Measurements from ENCODE around the gene KATNAL2. TPM values are rescaled to one million over a fixed set of nuclear protein-coding genes. Genes with fewer than 3 reads are reported as not detected.

KATNAL2 gene
- total RNA-seq, 1 donor from 2014 or later = 3.0 TPM

- peaks cover 3% of the 10 kb centered on the region for H3K4me1 Mint-ChIP-seq (ENCODE audit: low read depth, unreplicated experiment)
- no peak overlapping the region for H3K9ac ChIP-seq (ENCODE audit: low read length)
- no peak overlapping the region for H3K4me3 Mint-ChIP-seq (ENCODE audit: unreplicated experiment)
- no peaks in the 10 kb centered on the region for H3K27me3 ChIP-seq (ENCODE audit: insufficient read depth, low read length)
- DNase-seq (ENCODE audit: low read depth) = peak; percentile 41
- peaks cover 3% of the 10 kb centered on the region for H3K36me3 ChIP-seq (ENCODE audit: insufficient read depth, low read length)
- H3K9me3 Mint-ChIP-seq (ENCODE audit: unreplicated experiment) = no peaks in the 10 kb centered on the region
- no peaks in the 10 kb centered on the region for H4K20me1 ChIP-seq (ENCODE audit: insufficient read depth, low read length)
- H3K4me3 ChIP-seq (ENCODE audit: insufficient read depth, low read depth, low read length) = no peak overlapping the region
- no peak overlapping the region for H3K4me2 ChIP-seq (ENCODE audit: low read length)
- no peaks in the 10 kb centered on the region for H3K4me1 ChIP-seq (ENCODE audit: insufficient read depth, low read length)
- no peaks in the 10 kb centered on the region for H3K9me3 ChIP-seq (ENCODE audit: insufficient read depth, low read depth, low read length)
- no peaks in the 10 kb centered on the region for H3K27me3 Mint-ChIP-seq (ENCODE audit: low read depth, unreplicated experiment)
- TF ChIP-seq, protein P1, sequence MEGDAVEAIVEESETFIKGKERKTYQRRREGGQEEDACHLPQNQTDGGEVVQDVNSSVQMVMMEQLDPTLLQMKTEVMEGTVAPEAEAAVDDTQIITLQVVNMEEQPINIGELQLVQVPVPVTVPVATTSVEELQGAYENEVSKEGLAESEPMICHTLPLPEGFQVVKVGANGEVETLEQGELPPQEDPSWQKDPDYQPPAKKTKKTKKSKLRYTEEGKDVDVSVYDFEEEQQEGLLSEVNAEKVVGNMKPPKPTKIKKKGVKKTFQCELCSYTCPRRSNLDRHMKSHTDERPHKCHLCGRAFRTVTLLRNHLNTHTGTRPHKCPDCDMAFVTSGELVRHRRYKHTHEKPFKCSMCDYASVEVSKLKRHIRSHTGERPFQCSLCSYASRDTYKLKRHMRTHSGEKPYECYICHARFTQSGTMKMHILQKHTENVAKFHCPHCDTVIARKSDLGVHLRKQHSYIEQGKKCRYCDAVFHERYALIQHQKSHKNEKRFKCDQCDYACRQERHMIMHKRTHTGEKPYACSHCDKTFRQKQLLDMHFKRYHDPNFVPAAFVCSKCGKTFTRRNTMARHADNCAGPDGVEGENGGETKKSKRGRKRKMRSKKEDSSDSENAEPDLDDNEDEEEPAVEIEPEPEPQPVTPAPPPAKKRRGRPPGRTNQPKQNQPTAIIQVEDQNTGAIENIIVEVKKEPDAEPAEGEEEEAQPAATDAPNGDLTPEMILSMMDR (IDR thresholded peaks at IDR 0.05; ENCODE audit: insufficient read depth, low read depth, low read length) = peak; percentile 81
- no peak for TF ChIP-seq EZH2 (IDR thresholded peaks at IDR 0.05; ENCODE audit: insufficient read depth, low read length)
- H2AFZ ChIP-seq (ENCODE audit: low read depth, low read length) = no peak overlapping the region
- H3K27ac ChIP-seq (ENCODE audit: low read depth, low read length) = no peak overlapping the region
- H3K27ac Mint-ChIP-seq (ENCODE audit: unreplicated experiment) = peak overlapping the region; percentile 37
- FAIRE-seq = peak; percentile 62
- H3K36me3 Mint-ChIP-seq (ENCODE audit: low read depth, unreplicated experiment) = no peaks in the 10 kb centered on the region
- H3K79me2 ChIP-seq (ENCODE audit: insufficient read depth, low read length) = no peaks in the 10 kb centered on the region
These were observed 182.9 kb downstream of the KATNAL2 start for GRCh38 chr18:47100212-47100831.

DNA sequence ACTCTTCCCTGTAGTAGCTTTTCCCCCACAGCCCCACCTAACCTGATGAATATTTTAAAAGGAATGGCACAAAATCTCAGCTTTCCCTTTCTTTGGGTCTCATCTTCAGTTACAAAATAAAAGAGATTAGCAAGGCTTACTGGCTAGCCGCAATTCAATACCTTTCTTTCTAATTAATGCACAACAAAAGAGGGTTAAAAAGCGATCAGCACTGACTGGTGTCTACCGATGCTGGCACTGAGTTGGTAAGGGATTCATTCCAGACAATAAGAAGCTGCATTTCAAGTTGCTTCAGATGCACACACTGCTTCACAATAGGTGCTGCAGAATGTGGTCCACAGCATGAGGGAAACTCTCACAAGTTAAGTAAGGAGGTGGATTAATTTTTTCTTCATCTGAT, 191.0 kb downstream of the KATNAL2 start:
- H3K4me1 ChIP-seq (ENCODE audit: insufficient read depth, low read length) = no peaks in the 10 kb centered on the region
- no peak overlapping the region for H3K27ac ChIP-seq (ENCODE audit: low read depth, low read length)
- Mint-ChIP-seq H3K4me3 (ENCODE audit: unreplicated experiment) (no peak overlapping the region), H3K4me1 (ENCODE audit: low read depth, unreplicated experiment) (peaks cover 5% of the 10 kb centered on the region), H3K27ac (ENCODE audit: unreplicated experiment) (no peak overlapping the region), H3K36me3 (ENCODE audit: low read depth, unreplicated experiment) (peaks cover 8% of the 10 kb centered on the region), H3K9me3 (ENCODE audit: unreplicated experiment) (no peaks in the 10 kb centered on the region), H3K27me3 (ENCODE audit: low read depth, unreplicated experiment) (no peaks in the 10 kb centered on the region)
- H2AFZ ChIP-seq (ENCODE audit: low read depth, low read length) = no peak overlapping the region
- no peak overlapping the region for H3K9ac ChIP-seq (ENCODE audit: low read length)
- H3K9me3 ChIP-seq (ENCODE audit: insufficient read depth, low read depth, low read length) = no peaks in the 10 kb centered on the region
- H3K36me3 ChIP-seq (ENCODE audit: insufficient read depth, low read length) = peaks cover 23% of the 10 kb centered on the region
- H3K27me3 ChIP-seq (ENCODE audit: insufficient read depth, low read length) = no peaks in the 10 kb centered on the region
- DNase-seq (ENCODE audit: low read depth) = no peak
- TF ChIP-seq, protein P1 (IDR thresholded peaks at IDR 0.05; ENCODE audit: insufficient read depth, low read depth, low read length) = no peak
- no peak for TF ChIP-seq EZH2 (IDR thresholded peaks at IDR 0.05; ENCODE audit: insufficient read depth, low read length)
- no peaks in the 10 kb centered on the region for H3K79me2 ChIP-seq (ENCODE audit: insufficient read depth, low read length)
- no peak overlapping the region for H3K4me3 ChIP-seq (ENCODE audit: insufficient read depth, low read depth, low read length)
- no peaks in the 10 kb centered on the region for H4K20me1 ChIP-seq (ENCODE audit: insufficient read depth, low read length)
- no peak for FAIRE-seq
- no peak overlapping the region for H3K4me2 ChIP-seq (ENCODE audit: low read length)

- H3K4me1 ChIP-seq (ENCODE audit: insufficient read depth, low read length) = no peaks in the 10 kb centered on the region
- H3K36me3 ChIP-seq (ENCODE audit: insufficient read depth, low read length) = peaks cover 23% of the 10 kb centered on the region
These were observed 191.6 kb downstream of the KATNAL2 start for GRCh38 chr18:47108998-47109405.

More at GRCh38 chr18:47108998-47109405, 191.6 kb downstream of the KATNAL2 start:
- Histone ChIP-seq H3K27ac (ENCODE audit: low read depth, low read length) (no peak overlapping the region), H3K4me2 (ENCODE audit: low read length) (no peak overlapping the region), H2AFZ (ENCODE audit: low read depth, low read length) (no peak overlapping the region), H3K27me3 (ENCODE audit: insufficient read depth, low read length) (no peaks in the 10 kb centered on the region), H3K79me2 (ENCODE audit: insufficient read depth, low read length) (no peaks in the 10 kb centered on the region), H3K9ac (ENCODE audit: low read length) (no peak overlapping the region), H3K9me3 (ENCODE audit: insufficient read depth, low read depth, low read length) (no peaks in the 10 kb centered on the region), H4K20me1 (ENCODE audit: insufficient read depth, low read length) (no peaks in the 10 kb centered on the region), H3K4me3 (ENCODE audit: insufficient read depth, low read depth, low read length) (no peak overlapping the region)
- Mint-ChIP-seq H3K4me1 (ENCODE audit: low read depth, unreplicated experiment) (peaks cover 9% of the 10 kb centered on the region), H3K27me3 (ENCODE audit: low read depth, unreplicated experiment) (no peaks in the 10 kb centered on the region), H3K36me3 (ENCODE audit: low read depth, unreplicated experiment) (peaks cover 8% of the 10 kb centered on the region), H3K4me3 (ENCODE audit: unreplicated experiment) (no peak overlapping the region), H3K9me3 (ENCODE audit: unreplicated experiment) (no peaks in the 10 kb centered on the region), H3K27ac (ENCODE audit: unreplicated experiment) (no peak overlapping the region)
- no peak for DNase-seq (ENCODE audit: low read depth)
- no peak for TF ChIP-seq EZH2 (IDR thresholded peaks at IDR 0.05; ENCODE audit: insufficient read depth, low read length)
- TF ChIP-seq, protein P1 (IDR thresholded peaks at IDR 0.05; ENCODE audit: insufficient read depth, low read depth, low read length) = no peak
- FAIRE-seq = no peak
